OCI-LY1 (cell line): ENCODE data around the gene USP14.

Experiments
- EZH2 ChIP-seq: fragments of 200-600 bp; sonication (generic), shearing (Covaris generic); IDR thresholded peaks from 2 replicates; pipeline ENCODE4 v1.8.0; 2017; ENCODE audit warnings: borderline replicate concordance, mixed run types, mild to moderate bottlenecking, antibody characterized with exemption, low read length, moderate library complexity, mixed read lengths
- TF ChIP-seq, protein P1 (sequence below): fragments of 200-600 bp; sonication (generic), shearing (Covaris generic); IDR thresholded peaks from 2 replicates; pipeline ENCODE4 v1.5.1; 2017; ENCODE audit warnings: mild to moderate bottlenecking, antibody characterized with exemption, low read length, moderate library complexity, mixed read lengths

DNA sequence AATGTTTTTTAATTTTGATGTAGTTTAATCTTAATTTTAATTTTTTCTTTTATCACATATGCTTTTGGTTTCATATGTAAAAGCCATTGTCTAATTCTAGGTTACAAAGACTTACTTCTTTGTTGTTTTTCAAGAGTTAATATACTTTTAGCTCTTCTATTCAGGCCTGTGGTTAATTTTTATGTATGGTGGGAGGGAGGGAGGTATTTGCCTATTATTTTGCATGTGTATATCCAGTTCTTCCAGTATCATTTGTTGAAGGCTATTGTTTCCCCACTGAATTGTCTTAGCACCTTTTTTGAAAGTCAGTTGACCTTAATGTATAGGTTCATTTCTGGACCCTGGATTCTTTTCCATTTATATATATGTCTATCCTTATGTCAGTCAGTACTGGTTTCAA, 23.4 kb downstream of the USP14 start:
- TF ChIP-seq, protein P1, sequence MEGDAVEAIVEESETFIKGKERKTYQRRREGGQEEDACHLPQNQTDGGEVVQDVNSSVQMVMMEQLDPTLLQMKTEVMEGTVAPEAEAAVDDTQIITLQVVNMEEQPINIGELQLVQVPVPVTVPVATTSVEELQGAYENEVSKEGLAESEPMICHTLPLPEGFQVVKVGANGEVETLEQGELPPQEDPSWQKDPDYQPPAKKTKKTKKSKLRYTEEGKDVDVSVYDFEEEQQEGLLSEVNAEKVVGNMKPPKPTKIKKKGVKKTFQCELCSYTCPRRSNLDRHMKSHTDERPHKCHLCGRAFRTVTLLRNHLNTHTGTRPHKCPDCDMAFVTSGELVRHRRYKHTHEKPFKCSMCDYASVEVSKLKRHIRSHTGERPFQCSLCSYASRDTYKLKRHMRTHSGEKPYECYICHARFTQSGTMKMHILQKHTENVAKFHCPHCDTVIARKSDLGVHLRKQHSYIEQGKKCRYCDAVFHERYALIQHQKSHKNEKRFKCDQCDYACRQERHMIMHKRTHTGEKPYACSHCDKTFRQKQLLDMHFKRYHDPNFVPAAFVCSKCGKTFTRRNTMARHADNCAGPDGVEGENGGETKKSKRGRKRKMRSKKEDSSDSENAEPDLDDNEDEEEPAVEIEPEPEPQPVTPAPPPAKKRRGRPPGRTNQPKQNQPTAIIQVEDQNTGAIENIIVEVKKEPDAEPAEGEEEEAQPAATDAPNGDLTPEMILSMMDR = no peak
- no peak for TF ChIP-seq EZH2
